ENCODE data around the gene POLR2E.

The POLR2E gene

DNA sequence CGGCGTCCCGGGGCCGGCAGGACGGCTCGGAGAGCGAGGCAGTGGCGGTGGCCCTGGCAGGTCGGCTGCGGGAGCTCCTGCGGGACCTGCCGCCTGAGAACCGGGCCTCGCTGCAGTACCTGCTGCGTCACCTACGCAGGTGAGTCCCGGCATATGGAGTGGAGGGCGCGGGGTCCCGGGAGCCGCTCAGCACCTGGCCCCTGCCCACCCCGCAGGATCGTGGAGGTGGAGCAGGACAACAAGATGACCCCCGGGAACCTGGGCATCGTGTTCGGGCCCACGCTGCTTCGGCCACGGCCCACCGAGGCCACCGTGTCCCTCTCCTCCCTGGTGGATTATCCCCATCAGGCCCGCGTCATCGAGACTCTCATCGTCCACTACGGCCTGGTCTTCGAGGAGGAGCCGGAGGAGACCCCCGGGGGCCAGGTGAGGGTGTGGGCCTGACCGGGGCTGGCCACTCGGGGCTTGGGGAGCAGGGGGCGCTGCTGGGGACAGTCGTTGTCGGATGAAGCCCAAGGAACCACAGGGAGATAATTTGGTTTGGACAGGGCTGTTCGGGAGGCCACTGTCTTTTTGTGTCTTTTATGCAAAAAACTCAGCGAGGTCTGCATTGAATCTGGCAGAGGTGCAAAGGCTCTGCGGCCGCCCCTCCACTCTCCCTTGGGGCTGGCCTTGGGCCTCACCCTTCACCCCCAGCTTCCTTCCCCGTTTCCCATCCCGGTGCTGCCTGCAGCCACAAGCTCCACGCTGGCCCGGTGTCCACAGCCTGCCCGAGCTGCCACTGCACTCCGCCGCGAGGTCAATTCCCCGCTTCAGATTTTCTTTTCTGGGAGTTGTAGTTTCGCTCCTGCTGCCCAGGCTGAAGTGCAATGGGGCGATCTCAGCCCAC, 12.0 kb downstream of the POLR2E start:
- H3K36me3 ChIP-seq (ENCODE audit: control insufficient read depth, insufficient read depth, low read length), result peaks cover 57% of the 10 kb centered on the region
- H3K4me1 ChIP-seq (ENCODE audit: control insufficient read depth, insufficient read depth, low read length), result no peaks in the 10 kb centered on the region
- H3K4me3 ChIP-seq (ENCODE audit: low read depth, low read length), result peak overlapping the region; percentile 57; the same call in 1 of the 2 replicates
- H3K9me3 ChIP-seq (ENCODE audit: control insufficient read depth, insufficient read depth, low read length), result no peaks in the 10 kb centered on the region
- no peak overlapping the region for H3K27ac ChIP-seq (ENCODE audit: low read depth, low read length)
- no peaks in the 10 kb centered on the region for H3K27me3 ChIP-seq (ENCODE audit: control insufficient read depth, insufficient read depth, low read length)
- no peak overlapping the region; the same call in 1 of the 2 replicates for H3K9ac ChIP-seq (ENCODE audit: low read depth, low read length)

DNA sequence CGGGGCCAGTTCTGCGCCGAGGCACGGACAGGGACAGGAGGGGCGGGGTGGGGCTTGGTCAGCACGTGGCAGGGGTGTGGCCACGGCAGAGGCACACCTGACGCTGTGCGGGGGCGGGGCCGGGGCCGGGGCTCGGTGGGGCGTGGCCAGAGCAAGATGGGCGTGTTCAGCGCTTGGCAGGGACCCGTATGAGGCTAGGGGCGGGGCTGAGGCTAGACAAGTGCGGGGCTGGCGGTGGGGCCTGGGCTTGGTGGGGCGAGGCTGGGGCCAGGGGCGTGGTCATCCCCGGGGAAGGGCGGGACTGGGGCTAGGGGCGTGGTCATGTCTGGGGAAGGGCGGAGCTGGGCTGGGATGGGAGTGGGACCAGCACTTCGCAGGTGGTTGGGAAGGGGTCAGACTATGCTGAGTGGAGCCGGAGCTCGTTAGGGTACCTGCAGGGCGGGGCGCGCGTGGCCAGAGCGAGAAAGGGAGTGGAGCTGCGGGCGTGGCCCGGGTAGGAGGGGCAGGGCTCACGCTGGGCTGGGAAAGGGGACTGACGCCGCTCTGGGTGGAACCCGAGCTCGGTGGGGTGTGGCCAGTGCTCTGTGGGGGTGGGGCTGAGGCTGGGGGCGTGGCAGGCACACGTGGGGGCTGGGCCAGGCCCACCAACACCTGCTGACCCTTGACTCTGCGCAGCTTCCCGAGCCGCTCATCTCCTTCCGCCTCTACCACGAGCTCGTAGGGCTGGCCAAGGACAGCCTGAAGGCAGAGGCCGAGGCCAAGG, 12.8 kb downstream of the POLR2E start:
- H3K4me3 ChIP-seq (ENCODE audit: low read depth, low read length), result peak overlapping the region; percentile 57
- no peaks in the 10 kb centered on the region for H3K9me3 ChIP-seq (ENCODE audit: control insufficient read depth, insufficient read depth, low read length)
- no peak overlapping the region for H3K27ac ChIP-seq (ENCODE audit: low read depth, low read length)
- no peaks in the 10 kb centered on the region for H3K4me1 ChIP-seq (ENCODE audit: control insufficient read depth, insufficient read depth, low read length)
- peaks cover 54% of the 10 kb centered on the region for H3K36me3 ChIP-seq (ENCODE audit: control insufficient read depth, insufficient read depth, low read length)
- no peak overlapping the region; the same call in 1 of the 2 replicates for H3K9ac ChIP-seq (ENCODE audit: low read depth, low read length)
- no peaks in the 10 kb centered on the region for H3K27me3 ChIP-seq (ENCODE audit: control insufficient read depth, insufficient read depth, low read length)

DNA sequence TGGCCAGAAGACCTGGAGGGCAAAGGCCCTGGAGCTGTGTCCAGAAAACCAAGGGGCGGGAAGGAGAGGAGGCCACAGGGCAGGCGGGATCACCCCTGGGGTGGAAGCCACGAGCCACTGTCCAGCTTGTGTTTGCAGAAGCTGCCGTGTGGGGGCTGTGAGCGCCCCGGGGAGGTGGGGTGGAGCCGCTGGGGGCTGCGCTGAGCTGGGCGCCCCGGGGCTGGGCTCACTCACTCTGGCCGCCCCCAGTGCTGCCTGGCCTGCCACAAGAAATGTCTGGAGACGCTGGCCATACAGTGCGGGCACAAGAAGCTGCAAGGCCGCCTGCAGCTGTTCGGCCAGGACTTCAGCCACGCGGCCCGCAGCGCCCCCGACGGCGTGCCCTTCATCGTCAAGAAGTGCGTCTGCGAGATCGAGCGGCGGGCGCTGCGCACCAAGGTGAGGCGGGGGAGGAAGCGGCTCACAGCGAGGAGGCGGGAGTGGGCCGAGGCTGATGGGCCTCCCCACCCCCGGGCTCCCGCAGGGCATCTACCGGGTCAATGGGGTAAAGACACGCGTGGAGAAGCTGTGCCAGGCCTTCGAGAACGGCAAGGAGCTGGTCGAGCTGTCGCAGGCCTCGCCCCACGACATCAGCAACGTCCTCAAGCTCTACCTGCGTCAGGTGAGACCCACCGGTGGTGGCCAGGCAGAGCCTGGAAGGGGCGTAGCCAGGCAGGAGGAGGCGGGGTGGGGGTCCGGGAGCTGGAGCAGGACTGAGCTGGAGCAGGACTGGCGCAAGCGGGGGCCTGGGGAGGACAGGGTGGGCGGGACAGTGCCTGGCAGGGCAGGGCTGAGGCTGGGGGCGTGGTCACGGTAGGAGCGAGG, 13.6 kb downstream of the POLR2E start:
- peaks cover 50% of the 10 kb centered on the region for H3K36me3 ChIP-seq (ENCODE audit: control insufficient read depth, insufficient read depth, low read length)

DNA sequence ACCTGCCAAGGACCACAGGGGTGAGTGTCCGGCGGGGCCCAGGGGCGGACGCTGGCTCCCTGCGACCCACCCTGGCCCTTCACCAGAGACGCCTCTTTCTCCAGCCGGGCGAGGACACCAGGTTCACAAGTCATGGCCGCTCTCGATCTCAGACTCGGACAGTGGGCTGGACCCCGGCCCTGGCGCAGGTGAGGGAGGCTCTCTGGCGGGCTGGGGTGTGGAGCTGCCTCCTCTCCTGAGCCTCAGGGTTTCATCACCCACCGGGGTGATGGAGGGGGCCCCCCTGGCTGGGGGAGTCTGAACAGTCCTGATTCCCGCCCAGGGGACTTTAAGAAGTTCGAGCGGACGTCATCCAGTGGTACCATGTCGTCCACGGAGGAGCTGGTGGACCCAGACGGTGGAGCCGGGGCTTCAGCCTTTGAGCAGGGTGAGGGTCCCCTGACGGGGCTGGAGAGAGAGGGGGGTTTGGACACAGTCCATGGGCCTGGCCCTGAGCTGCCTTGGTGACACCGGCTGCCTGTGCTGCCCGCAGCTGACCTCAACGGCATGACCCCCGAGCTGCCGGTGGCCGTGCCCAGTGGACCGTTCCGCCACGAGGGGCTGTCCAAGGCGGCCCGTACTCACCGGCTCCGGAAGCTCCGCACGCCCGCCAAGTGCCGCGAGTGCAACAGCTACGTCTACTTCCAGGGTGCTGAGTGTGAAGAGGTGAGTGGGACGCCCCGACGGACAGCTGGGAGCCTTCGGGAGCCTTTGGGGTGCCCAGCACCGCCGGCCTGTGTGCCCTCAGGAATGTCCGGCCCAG, 14.6 kb downstream of the POLR2E start:
- Histone ChIP-seq H3K9me3 (ENCODE audit: control insufficient read depth, insufficient read depth, low read length) (no peaks in the 10 kb centered on the region), H3K4me3 (ENCODE audit: low read depth, low read length) (no peak overlapping the region), H3K27me3 (ENCODE audit: control insufficient read depth, insufficient read depth, low read length) (no peaks in the 10 kb centered on the region), H3K4me1 (ENCODE audit: control insufficient read depth, insufficient read depth, low read length) (no peaks in the 10 kb centered on the region), H3K9ac (ENCODE audit: low read depth, low read length) (no peak overlapping the region), H3K27ac (ENCODE audit: low read depth, low read length) (no peak overlapping the region), H3K36me3 (ENCODE audit: control insufficient read depth, insufficient read depth, low read length) (peaks cover 46% of the 10 kb centered on the region)

More for the DNA sequence above, 13.6 kb downstream of the POLR2E start:
- H3K9me3 ChIP-seq (ENCODE audit: control insufficient read depth, insufficient read depth, low read length), result no peaks in the 10 kb centered on the region
- peak overlapping the region; percentile 5 for H3K27ac ChIP-seq (ENCODE audit: low read depth, low read length)
- H3K4me1 ChIP-seq (ENCODE audit: control insufficient read depth, insufficient read depth, low read length), result no peaks in the 10 kb centered on the region
- peak overlapping the region; percentile 43; the same call in 1 of the 2 replicates for H3K4me3 ChIP-seq (ENCODE audit: low read depth, low read length)
- no peaks in the 10 kb centered on the region for H3K27me3 ChIP-seq (ENCODE audit: control insufficient read depth, insufficient read depth, low read length)
- no peak overlapping the region; the same call in 1 of the 2 replicates for H3K9ac ChIP-seq (ENCODE audit: low read depth, low read length)

DNA sequence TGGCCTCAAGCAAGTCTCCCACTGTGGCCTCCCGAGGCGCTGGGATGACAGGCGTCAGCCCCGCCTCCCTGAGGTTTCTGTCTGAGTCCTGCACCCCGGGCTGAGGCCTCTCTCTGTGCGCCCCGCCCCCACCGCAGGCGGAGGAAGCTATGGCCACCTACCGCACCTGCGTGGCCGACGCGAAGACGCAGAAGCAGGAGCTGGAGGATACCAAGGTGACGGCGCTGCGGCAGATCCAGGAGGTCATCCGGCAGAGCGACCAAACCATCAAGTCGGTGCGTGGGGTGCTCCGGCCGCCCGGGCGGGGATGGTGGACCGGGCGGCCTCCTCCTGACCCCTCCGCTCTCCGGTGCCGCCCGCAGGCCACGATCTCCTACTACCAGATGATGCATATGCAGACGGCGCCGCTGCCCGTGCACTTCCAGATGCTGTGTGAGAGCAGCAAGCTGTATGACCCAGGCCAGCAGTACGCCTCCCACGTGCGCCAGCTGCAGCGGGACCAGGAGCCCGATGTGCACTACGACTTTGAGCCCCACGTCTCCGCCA, 15.5 kb downstream of the POLR2E start:
- Histone ChIP-seq H3K9ac (ENCODE audit: low read depth, low read length) (no peak overlapping the region), H3K27me3 (ENCODE audit: control insufficient read depth, insufficient read depth, low read length) (no peaks in the 10 kb centered on the region), H3K9me3 (ENCODE audit: control insufficient read depth, insufficient read depth, low read length) (no peaks in the 10 kb centered on the region), H3K27ac (ENCODE audit: low read depth, low read length) (no peak overlapping the region), H3K4me3 (ENCODE audit: low read depth, low read length) (no peak overlapping the region), H3K4me1 (ENCODE audit: control insufficient read depth, insufficient read depth, low read length) (no peaks in the 10 kb centered on the region), H3K36me3 (ENCODE audit: control insufficient read depth, insufficient read depth, low read length) (peaks cover 48% of the 10 kb centered on the region)

DNA sequence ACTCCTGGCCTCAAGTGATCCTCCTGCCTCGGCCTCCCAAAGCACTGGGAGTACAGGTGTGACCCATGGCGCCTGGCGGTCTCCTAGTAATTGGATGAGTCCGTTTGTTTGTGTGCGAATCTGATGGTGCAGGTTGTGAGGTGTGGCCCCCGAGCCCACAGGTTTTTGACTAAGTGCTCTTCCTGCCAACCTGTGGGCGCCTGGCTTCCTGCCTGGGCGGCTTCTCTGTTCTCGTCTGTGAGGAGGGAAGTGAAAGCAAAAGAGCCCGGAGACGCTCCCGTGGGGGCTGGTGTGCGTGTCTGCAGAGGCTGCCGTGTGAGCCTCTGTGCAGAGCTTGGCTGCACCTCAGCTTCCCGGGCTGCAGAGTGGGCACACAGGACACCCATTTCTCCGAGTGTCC, 18.2 kb downstream of the POLR2E start:
- H3K9ac ChIP-seq (ENCODE audit: low read depth, low read length), result no peak overlapping the region
- no peaks in the 10 kb centered on the region for H3K27me3 ChIP-seq (ENCODE audit: control insufficient read depth, insufficient read depth, low read length)
- peaks cover 43% of the 10 kb centered on the region for H3K36me3 ChIP-seq (ENCODE audit: control insufficient read depth, insufficient read depth, low read length)

DNA sequence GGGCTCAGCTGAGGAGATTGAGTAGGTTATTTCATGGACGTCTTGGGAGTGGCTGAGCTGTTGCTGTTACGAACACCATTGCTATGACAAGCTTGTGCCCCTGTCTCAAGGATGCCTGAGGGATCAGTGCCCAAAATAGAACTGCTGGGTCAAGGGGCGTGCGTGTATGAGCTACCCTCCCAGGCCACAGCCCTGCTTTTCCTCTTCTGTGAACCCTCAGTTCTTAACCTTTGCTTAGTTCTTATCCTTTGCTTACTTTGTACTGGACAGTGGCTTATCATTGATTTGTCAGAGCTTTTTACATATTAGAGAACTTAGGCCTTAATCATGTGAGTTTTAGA, 19.2 kb downstream of the POLR2E start:
- Histone ChIP-seq H3K9ac (ENCODE audit: low read depth, low read length) (no peak overlapping the region), H3K4me3 (ENCODE audit: low read depth, low read length) (no peak overlapping the region), H3K4me1 (ENCODE audit: control insufficient read depth, insufficient read depth, low read length) (no peaks in the 10 kb centered on the region), H3K27ac (ENCODE audit: low read depth, low read length) (no peak overlapping the region), H3K9me3 (ENCODE audit: control insufficient read depth, insufficient read depth, low read length) (no peaks in the 10 kb centered on the region), H3K36me3 (ENCODE audit: control insufficient read depth, insufficient read depth, low read length) (peaks cover 43% of the 10 kb centered on the region), H3K27me3 (ENCODE audit: control insufficient read depth, insufficient read depth, low read length) (peaks cover 4% of the 10 kb centered on the region; the same call in 1 of the 2 replicates)

More for the DNA sequence above, 18.2 kb downstream of the POLR2E start:
- H3K9me3 ChIP-seq (ENCODE audit: control insufficient read depth, insufficient read depth, low read length), result no peaks in the 10 kb centered on the region
- no peak overlapping the region for H3K4me3 ChIP-seq (ENCODE audit: low read depth, low read length)
- H3K4me1 ChIP-seq (ENCODE audit: control insufficient read depth, insufficient read depth, low read length), result no peaks in the 10 kb centered on the region
- H3K27ac ChIP-seq (ENCODE audit: low read depth, low read length), result no peak overlapping the region

DNA sequence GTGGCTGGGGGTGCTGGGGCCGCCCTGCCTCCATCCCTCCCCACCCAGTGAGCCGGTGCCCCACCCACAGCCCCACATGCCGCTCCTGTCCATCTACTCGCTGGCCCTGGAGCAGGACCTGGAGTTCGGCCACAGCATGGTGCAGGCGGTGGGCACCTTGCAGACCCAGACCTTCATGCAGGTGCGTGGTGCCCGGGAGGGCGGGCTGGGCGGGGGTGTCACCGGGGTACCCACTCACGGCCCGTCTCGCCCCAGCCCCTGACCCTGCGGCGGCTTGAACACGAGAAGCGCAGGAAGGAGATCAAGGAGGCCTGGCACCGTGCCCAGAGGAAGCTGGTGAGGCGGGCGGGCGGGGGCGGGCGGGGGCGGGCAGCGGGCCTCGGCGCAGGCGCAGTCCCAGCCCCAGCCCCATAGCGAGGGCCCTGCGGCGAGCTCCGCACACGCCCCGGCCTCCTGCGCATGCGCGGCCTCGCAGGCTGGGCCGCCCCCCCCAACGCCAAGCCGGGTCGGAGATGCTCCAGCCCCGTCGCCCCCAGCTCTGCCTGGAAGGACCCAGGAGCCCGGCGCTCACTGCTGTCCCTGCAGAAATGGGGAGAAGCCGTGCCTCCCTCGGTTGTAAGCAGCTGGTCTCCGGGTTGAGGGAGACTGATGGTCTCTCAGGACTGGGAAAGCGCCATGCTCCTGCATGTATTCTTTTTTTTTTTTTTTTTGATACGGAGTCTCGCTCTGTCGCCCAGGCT, 20.5 kb downstream of the POLR2E start:
- Histone ChIP-seq H3K4me3 (ENCODE audit: low read depth, low read length) (no peak overlapping the region), H3K4me1 (ENCODE audit: control insufficient read depth, insufficient read depth, low read length) (no peaks in the 10 kb centered on the region), H3K9me3 (ENCODE audit: control insufficient read depth, insufficient read depth, low read length) (no peaks in the 10 kb centered on the region), H3K27ac (ENCODE audit: low read depth, low read length) (no peak overlapping the region), H3K27me3 (ENCODE audit: control insufficient read depth, insufficient read depth, low read length) (peaks cover 4% of the 10 kb centered on the region), H3K36me3 (ENCODE audit: control insufficient read depth, insufficient read depth, low read length) (peaks cover 30% of the 10 kb centered on the region), H3K9ac (ENCODE audit: low read depth, low read length) (no peak overlapping the region)

DNA sequence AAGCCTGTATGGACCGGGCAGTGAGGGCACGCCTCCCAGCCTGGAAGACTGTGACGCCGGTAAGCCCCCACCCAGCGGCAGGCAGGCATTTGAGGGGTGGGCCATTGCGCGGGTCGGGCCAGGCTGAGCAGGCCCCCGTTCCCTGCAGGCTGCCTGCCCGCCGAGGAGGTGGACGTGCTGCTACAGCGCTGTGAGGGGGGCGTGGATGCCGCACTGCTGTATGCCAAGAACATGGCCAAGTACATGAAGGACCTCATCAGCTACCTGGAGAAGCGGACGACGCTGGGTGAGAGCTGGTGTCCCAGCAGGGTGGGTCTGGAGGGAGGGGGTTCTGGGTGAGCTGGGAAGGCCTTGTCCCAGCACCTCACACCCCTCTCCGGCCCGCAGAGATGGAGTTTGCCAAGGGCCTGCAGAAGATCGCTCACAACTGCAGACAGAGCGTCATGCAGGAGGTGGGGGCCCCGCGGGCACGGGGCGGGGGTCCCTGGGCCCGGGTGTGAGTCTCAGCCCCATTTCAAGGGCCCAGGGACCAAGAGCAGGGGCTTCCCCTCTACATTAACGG, 21.1 kb downstream of the POLR2E start:
- peaks cover 4% of the 10 kb centered on the region for H3K27me3 ChIP-seq (ENCODE audit: control insufficient read depth, insufficient read depth, low read length)
- H3K9ac ChIP-seq (ENCODE audit: low read depth, low read length), result no peak overlapping the region
- H3K36me3 ChIP-seq (ENCODE audit: control insufficient read depth, insufficient read depth, low read length), result peaks cover 28% of the 10 kb centered on the region
- H3K4me3 ChIP-seq (ENCODE audit: low read depth, low read length), result no peak overlapping the region
- no peaks in the 10 kb centered on the region for H3K4me1 ChIP-seq (ENCODE audit: control insufficient read depth, insufficient read depth, low read length)
- no peak overlapping the region for H3K27ac ChIP-seq (ENCODE audit: low read depth, low read length)
- H3K9me3 ChIP-seq (ENCODE audit: control insufficient read depth, insufficient read depth, low read length), result no peaks in the 10 kb centered on the region
